GM23248 (cell line): ENCODE data around the gene STAB2. TPM values are rescaled to one million over a fixed set of nuclear protein-coding genes. Genes with fewer than 3 reads are reported as not detected.

Experiments
- DNase-seq: peaks from one replicate; pipeline ENCODE4 v3.0.0-alpha.2; 2015
- H2AFZ ChIP-seq: fragments of 200-600 bp; sonication (generic); 2 replicates; pipeline ENCODE4 v1.6.1; 2016; ENCODE audit warnings: antibody characterized with exemption
- H3F3A ChIP-seq: fragments of 200-600 bp; sonication (generic); 2 replicates; pipeline ENCODE4 v1.6.1; 2016; ENCODE audit warnings: mild to moderate bottlenecking, antibody characterized with exemption, mixed run types; ENCODE audit not compliant: insufficient read depth
- H3K27ac ChIP-seq: fragments of 200-600 bp; sonication (generic); 2 replicates; pipeline ENCODE4 v1.5.1; 2016; ENCODE audit warnings: mild to moderate bottlenecking
- H3K27me3 ChIP-seq: fragments of 200-600 bp; sonication (generic); replicated peaks from 2 replicates; pipeline ENCODE4 v1.6.1; 2016; ENCODE audit warnings: mild to moderate bottlenecking; ENCODE audit not compliant: insufficient read depth
- H3K36me3 ChIP-seq: fragments of 200-600 bp; sonication (generic); 2 replicates; pipeline ENCODE4 v1.6.1; 2016; ENCODE audit warnings: low read depth, mild to moderate bottlenecking
- H3K4me1 ChIP-seq: fragments of 200-600 bp; sonication (generic); 2 replicates; pipeline ENCODE4 v1.6.1; 2016; ENCODE audit warnings: mild to moderate bottlenecking; ENCODE audit not compliant: insufficient read depth
- H3K4me2 ChIP-seq: fragments of 200-600 bp; sonication (generic); one replicate; pipeline ENCODE4 v1.6.1; 2016; ENCODE audit warnings: mild to moderate bottlenecking; ENCODE audit not compliant: unreplicated experiment
- H3K4me3 ChIP-seq: fragments of 200-600 bp; sonication (generic); 2 replicates; pipeline ENCODE4 v1.5.1; 2016; ENCODE audit warnings: mild to moderate bottlenecking
- H3K79me2 ChIP-seq: fragments of 200-600 bp; sonication (generic); 2 replicates; pipeline ENCODE4 v1.6.1; 2016; ENCODE audit warnings: mild to moderate bottlenecking; ENCODE audit not compliant: insufficient read depth
- H3K9ac ChIP-seq: fragments of 200-600 bp; sonication (generic); 2 replicates; pipeline ENCODE4 v1.6.1; 2016; ENCODE audit warnings: mild to moderate bottlenecking
- H3K9me2 ChIP-seq: fragments of 200-600 bp; sonication (generic); 2 replicates; pipeline ENCODE4 v1.6.1; 2016; ENCODE audit warnings: mixed run types, mild to moderate bottlenecking, moderate library complexity; ENCODE audit not compliant: insufficient read depth
- H3K9me3 ChIP-seq: fragments of 200-600 bp; sonication (generic); one replicate; pipeline ENCODE4 v1.6.1; 2017; ENCODE audit warnings: low read depth
- H4K20me1 ChIP-seq: fragments of 200-600 bp; sonication (generic); 2 replicates; pipeline ENCODE4 v1.6.0; 2016; ENCODE audit not compliant: insufficient read depth
- EZH2 ChIP-seq: fragments of 200-600 bp; sonication (generic); IDR thresholded peaks from 2 replicates; pipeline ENCODE4 v1.6.1; 2018; ENCODE audit warnings: antibody characterized with exemption, mild to moderate bottlenecking; ENCODE audit not compliant: insufficient read depth, poor library complexity, severe bottlenecking
- EZH2phosphoT487 ChIP-seq: fragments of 200-600 bp; sonication (generic); IDR thresholded peaks from 2 replicates; pipeline ENCODE4 v1.6.1; 2018; ENCODE audit warnings: antibody characterized with exemption, moderate library complexity, mild to moderate bottlenecking, low read depth; ENCODE audit not compliant: insufficient read depth
- WGBS, 2 experiments: methylation state at CpG; one replicate each; pipeline ENCODE4 v1.1.6; 2015 to 2017; ENCODE audit warnings: low lambda C conversion rate in 2 of 2, low coverage in 1 of 2; ENCODE audit errors: missing lambda C conversion rate in 2 of 2; 5-methylcytosine and 5-hydroxymethylcytosine counted together
- in situ Hi-C: fragments of 300-500 bp; cut with MboI; formaldehyde crosslinking; loops from 2 replicates; pipeline ENCODE4 v1.15.0; 2020
- polyA plus RNA-seq: library from polyadenylated mRNA; unstranded; fragments of >200 nt; fragmentation: Nextera tagmentation; extraction: Ambion mirVana; gene quantifications from 2 replicates; pipeline ENCODE4 v1.2.1, GENCODE V29; 2016
- total RNA-seq: library from RNA; depleted of rRNA; stranded (reverse); fragments of >200 nt; shearing (Covaris generic); gene quantifications from 2 replicates; pipeline ENCODE4 v1.2.3, GENCODE V29; 2014; rRNA removed

The STAB2 gene, protein sequence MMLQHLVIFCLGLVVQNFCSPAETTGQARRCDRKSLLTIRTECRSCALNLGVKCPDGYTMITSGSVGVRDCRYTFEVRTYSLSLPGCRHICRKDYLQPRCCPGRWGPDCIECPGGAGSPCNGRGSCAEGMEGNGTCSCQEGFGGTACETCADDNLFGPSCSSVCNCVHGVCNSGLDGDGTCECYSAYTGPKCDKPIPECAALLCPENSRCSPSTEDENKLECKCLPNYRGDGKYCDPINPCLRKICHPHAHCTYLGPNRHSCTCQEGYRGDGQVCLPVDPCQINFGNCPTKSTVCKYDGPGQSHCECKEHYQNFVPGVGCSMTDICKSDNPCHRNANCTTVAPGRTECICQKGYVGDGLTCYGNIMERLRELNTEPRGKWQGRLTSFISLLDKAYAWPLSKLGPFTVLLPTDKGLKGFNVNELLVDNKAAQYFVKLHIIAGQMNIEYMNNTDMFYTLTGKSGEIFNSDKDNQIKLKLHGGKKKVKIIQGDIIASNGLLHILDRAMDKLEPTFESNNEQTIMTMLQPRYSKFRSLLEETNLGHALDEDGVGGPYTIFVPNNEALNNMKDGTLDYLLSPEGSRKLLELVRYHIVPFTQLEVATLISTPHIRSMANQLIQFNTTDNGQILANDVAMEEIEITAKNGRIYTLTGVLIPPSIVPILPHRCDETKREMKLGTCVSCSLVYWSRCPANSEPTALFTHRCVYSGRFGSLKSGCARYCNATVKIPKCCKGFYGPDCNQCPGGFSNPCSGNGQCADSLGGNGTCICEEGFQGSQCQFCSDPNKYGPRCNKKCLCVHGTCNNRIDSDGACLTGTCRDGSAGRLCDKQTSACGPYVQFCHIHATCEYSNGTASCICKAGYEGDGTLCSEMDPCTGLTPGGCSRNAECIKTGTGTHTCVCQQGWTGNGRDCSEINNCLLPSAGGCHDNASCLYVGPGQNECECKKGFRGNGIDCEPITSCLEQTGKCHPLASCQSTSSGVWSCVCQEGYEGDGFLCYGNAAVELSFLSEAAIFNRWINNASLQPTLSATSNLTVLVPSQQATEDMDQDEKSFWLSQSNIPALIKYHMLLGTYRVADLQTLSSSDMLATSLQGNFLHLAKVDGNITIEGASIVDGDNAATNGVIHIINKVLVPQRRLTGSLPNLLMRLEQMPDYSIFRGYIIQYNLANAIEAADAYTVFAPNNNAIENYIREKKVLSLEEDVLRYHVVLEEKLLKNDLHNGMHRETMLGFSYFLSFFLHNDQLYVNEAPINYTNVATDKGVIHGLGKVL (N-terminal part only)
- total RNA-seq: not detected in 2 replicates
- not detected in 2 replicates for polyA plus RNA-seq

DNA sequence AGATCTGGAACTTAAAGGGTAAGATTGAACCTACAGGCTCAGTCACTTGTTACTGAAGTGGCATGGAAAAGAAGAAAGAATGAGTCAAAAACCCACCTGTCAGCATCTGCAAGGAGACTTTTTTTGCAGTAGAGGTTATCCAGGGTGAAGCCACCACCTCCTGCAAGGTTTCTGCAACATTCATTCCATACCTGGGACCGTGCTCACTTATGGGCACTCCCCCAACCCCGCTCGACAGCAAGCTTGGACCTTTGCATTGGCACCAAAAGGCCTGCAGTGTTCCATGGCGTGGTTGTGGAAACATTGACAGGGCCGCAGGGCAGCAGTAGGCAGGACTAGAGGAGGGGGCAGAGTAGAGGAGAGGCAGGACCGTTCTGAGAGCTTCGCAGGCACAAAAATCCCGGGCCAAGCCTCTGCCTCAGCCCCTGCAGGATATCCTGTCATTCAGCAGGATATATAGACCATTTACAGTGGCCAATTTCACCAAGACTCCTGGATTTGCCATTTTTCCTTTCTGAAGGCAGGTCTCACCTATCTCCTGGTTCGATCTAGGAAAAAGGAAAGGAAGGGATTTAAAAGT is at the start of gene STAB2:
Gene STAB2, plus strand, starts transcription at position 483 of the 580 bp plus-strand sequence. CDS start 204 bp downstream, outside the sequence.
- Histone ChIP-seq H3K9me3 (no peaks in the 10 kb centered on the region), H3K9ac (no peak within 1 kb of the TSS), H3K27ac (no peak within 1 kb of the TSS), H3K27me3 (peaks cover 8% of the 10 kb centered on the region; the same call in 1 of the 2 replicates), H3K4me2 (no peak within 1 kb of the TSS), H2AFZ (no peak within 1 kb of the TSS), H3K4me3 (no peak within 1 kb of the TSS), H3K36me3 (no peaks in the 10 kb centered on the region), H4K20me1 (no peaks in the 10 kb centered on the region), H3K4me1 (no peaks in the 10 kb centered on the region), H3K79me2 (no peaks in the 10 kb centered on the region), H3K9me2 (no peaks in the 10 kb centered on the region), H3F3A (no peaks in the 10 kb centered on the region)
- no peak for DNase-seq
- TF ChIP-seq EZH2phosphoT487: no peak
- no peak for TF ChIP-seq EZH2
- in situ Hi-C loops: no loop called here
- 20 to 24% methylated on average over 9 of the region's 9 CpGs for WGBS, 2 experiments

DNA sequence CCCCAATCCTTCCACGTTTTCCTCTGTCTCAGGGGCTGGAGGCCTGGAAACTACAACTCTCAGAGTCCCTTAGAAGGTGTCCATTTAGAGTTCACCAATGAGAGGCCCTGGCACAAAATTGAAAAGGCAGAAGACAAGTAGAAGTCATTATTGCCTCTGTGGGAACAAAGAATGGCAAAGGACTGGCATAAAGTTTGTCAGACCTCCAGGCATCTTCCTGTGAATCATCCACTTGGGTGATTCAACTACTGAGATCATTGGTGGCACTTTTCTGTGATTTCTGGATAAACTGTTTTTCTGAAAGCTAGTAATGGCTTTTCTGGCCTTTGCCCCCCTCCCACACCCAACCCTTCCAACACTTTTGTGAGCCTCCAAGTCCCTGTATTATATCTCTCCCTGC is 48.7 kb upstream of the STAB2 start:
- 27 to 38% methylated on average over 1 of the region's 1 CpG for WGBS, 2 experiments
- in situ Hi-C loops: no loop called here
- peaks cover 6% of the 10 kb centered on the region for H3K4me1 ChIP-seq
- H3K4me2 ChIP-seq: no peak overlapping the region
- no peaks in the 10 kb centered on the region for H3K27me3 ChIP-seq
- H3K27ac ChIP-seq: no peak overlapping the region
- no peaks in the 10 kb centered on the region for H3K9me2 ChIP-seq
- no peaks in the 10 kb centered on the region for H4K20me1 ChIP-seq
- DNase-seq: peak; percentile 48
- no peaks in the 10 kb centered on the region for H3K79me2 ChIP-seq
- H3K9ac ChIP-seq: no peak overlapping the region
- no peak for TF ChIP-seq EZH2
- no peak for TF ChIP-seq EZH2phosphoT487
- no peak overlapping the region for H2AFZ ChIP-seq
- H3K4me3 ChIP-seq: no peak overlapping the region
- H3K9me3 ChIP-seq: no peaks in the 10 kb centered on the region
- H3F3A ChIP-seq: peaks cover 9% of the 10 kb centered on the region; the same call in 1 of the 2 replicates
- no peaks in the 10 kb centered on the region for H3K36me3 ChIP-seq

DNA sequence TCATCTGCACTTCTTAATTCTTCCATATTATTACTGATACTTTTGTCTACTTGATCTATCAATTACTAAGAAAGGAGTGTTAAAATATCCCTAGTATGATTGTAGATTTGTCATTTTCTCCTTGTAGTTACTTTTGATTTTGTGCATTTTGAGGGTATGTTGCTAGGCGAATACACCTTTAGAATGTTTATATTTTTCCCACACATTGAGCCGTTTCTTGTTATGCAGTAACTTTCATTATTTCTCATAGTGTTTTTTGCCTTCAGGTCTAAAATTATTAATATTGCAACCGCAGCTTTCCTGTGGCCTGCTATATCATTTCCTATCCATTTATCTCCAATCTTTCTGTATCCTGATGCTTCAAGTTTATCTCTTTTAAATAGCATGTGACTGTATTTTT is 46.8 kb upstream of the STAB2 start:
- Histone ChIP-seq H3K9me2 (no peaks in the 10 kb centered on the region), H3K4me2 (no peak overlapping the region), H2AFZ (no peak overlapping the region), H3K9me3 (no peaks in the 10 kb centered on the region), H3K9ac (no peak overlapping the region), H4K20me1 (no peaks in the 10 kb centered on the region), H3K36me3 (no peaks in the 10 kb centered on the region), H3K4me1 (peaks cover 8% of the 10 kb centered on the region), H3K27ac (no peak overlapping the region), H3K79me2 (no peaks in the 10 kb centered on the region), H3F3A (peaks cover 11% of the 10 kb centered on the region; the same call in 1 of the 2 replicates), H3K4me3 (no peak overlapping the region), H3K27me3 (no peaks in the 10 kb centered on the region; the same call in 1 of the 2 replicates)
- no peak for DNase-seq
- 61 to 62% methylated on average over 3 of the region's 3 CpGs for WGBS, 2 experiments
- in situ Hi-C loops: loop anchor here (10.0 kb wide), 1 partner anchor 656 kb away; no protein-coding TSS in a partner anchor
- TF ChIP-seq EZH2 (no peak), EZH2phosphoT487 (no peak)
